NCI-H1436 treated with DMSO at 0.1 percent for 48 hours (cell line): ENCODE data around the gene EXOC4.
"Not testable (repeated sequence)": the region's sequence is repeated elsewhere in the genome, so short reads cannot be mapped to it uniquely, and the experiment has no call there.

Experiments
- DNase-seq: peaks from one replicate; lab custom pipeline; 2025; lab: John Stamatoyannopoulos, UW

EXOC4 gene

DNA sequence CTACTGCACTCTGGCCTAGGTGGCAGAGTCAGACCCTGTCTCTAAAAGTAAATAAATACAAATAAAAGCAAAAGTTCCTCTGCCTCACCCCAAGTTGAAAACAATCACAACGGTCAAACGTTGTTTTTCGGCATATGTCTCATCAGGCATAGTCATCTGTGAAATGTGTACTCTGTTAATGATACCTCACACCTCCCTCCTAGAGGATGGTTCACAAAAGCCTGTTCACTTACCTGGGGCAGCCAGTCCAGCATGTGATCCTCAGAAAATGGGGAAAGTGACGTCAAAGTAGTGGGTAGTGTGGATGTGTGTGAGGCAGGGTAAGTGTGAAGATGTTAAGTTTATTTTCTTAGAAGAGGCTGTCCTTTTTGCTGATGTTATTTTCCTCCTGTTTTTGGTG lies 620.3 kb downstream of the EXOC4 start:
- no peak for DNase-seq

DNA sequence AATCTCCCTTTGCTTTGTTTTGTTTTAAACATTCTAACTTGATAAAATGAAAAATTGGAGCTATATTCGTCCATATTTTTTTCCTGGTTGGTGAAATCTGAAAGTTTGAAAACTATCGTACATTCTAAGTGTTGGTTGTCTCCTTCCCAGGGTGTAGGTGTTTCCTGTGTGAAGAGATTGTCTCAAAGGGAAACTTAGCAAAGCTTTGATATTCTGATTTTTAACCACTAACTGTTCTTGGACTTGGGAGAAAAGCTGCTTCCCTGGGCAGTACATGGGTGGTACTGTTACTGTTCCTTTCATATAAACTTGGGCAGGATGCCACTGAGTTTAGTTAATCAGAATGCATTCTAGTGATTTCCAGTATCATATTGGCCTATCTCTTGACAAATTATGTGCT lies 620.8 kb downstream of the EXOC4 start:
- DNase-seq, result no peak

DNA sequence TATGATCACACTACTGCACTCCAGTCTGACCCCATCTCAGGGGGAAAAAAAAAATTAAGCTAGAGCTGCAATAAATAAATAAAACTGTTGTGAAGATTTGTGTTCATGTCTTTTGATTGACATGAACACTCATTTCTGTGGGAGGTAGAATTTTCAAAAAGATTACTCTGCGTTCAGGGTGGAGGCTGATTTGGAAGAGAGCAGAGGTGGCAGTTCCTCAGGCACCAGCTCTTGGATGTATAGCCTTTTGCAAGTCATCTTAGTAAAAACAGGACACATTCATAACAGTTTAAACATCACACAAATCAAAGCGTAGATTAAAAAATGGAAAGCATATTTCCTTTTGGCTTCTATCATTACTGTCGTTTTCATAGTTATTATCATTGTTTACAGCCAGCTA lies 630.7 kb downstream of the EXOC4 start:
- no peak for DNase-seq

DNA sequence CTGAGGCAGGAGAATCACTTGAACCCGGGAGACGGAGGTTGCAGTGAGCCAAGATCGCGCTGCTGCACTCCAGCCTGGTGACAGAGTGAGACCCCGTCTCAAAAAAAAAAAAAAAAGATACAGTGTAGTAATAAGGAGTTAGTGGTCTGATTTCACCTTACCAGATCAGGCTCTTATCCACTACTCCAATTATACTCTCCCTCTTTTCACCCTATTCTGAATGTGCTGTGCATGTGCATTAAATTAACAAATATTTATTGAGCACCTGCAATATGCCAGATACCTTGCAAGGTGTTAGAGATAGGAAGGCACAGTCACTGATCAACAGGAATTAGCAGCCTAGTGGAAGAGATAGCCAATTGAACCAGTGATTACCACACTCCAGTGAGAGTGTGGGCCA lies 632.3 kb downstream of the EXOC4 start:
- DNase-seq, result no peak

DNA sequence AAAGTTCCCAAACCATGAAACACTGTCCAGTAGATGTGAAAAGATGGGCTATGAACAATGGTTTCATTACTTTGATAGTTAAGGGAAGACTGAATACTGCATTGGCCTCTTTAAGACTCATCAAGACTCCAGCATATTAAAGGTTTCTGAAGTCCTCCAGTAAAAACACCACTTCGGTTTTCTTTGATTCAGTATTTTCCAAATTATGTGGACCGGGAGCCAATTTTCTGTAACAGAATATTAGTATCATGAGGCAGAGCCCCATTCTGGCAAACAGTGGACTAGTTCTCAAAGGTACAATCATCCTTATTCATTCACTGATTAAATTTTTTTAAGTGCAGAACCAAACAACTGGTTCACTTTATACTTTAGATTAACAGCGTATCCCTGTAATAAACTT lies 633.2 kb downstream of the EXOC4 start:
- DNase-seq, result no peak

DNA sequence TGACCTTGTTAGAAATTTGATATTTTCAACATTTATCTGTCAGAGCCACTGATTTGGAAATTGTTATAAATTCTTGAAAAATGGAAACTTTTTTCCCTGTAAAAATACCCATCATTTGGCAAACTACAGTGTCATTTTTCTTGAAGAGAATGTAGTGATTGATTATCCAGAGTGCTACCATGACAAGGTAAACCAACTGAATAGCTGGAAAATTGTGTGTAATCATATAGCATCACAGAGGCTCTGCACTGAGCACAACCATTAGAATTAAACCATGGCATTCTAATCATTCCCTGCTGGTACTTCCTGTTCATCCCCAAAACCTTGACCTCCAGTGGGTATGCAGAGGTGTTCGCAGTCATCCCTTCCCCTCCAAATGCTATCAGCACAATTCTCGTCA lies 633.9 kb downstream of the EXOC4 start:
- DNase-seq, result no peak

DNA sequence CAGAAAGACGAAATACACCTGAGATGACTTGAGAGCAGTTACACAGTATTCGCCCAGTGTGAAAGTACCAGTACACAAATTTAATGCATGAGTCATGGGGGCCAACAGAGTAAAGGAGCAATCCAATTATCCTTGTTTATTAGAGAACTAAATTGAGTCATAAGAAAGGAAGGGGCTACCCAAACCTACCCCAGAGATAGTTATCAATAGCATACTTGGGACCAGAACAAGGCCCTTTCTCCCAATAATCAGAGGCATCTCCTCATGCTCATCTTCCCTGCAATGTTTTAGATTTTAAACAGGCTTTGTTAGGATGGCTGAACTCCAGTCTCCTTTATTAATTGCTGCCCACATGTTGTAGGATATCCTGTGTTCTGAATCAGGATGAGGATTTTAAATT lies 634.6 kb downstream of the EXOC4 start:
- no peak for DNase-seq

DNA sequence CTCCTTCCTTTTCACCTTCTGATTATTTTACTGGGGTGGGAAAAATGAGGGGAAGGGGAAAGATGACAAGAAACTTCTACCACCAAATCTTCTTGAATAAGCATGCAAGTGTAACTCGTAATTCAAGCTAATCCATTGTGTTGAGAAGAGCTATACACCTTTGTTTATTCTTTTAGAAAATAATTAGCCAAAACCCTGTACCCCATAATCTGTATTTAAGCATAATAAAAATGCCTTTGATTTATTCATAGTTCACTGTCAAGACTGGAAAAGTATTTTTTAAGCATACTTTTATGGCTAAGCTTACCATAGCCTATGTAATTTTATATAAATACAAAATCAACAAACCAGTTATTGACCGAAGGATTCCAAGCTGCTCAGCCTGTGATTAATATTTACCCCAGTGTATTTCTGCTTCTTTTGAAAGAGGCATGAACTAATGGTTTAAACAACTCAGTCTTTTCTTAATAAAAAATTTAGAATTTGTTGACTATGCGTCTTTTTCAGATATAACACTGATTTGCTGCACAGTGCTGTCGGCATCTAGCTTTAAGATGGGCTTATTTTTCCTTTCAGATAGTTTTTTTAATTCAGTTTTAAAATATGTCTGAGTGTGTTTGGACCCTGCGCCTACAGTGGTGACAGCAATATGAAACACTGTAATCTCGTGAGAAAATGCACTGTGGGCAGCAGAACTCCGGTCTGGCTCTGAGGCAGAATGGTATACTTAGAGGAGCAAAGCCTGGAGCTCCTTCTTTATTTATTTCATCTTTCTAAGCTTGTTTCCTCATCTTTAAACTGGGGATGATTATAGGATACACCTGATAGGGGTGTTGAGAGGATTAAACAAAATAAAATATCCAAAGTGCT lies 635.4 kb downstream of the EXOC4 start:
- DNase-seq, result no peak

DNA sequence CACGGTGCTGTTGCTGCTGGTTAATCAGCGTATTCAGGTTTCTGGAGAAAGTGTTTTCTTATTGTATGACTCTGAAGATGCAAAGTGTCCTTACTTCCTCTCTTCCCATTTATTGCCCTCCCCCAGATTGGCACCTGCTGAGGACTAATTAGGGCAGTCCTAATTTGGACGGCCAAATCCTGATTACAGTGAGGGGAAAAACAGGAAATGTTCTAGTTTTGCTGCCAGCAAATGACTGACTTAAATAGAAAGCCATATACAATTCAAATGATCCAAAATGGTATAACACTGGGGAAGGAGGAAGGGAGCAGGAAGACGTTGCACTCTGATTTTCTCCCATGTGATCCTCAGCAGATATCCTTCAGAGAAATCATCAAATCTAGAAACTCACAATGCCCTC lies 651.9 kb downstream of the EXOC4 start:
- DNase-seq, result no peak

DNA sequence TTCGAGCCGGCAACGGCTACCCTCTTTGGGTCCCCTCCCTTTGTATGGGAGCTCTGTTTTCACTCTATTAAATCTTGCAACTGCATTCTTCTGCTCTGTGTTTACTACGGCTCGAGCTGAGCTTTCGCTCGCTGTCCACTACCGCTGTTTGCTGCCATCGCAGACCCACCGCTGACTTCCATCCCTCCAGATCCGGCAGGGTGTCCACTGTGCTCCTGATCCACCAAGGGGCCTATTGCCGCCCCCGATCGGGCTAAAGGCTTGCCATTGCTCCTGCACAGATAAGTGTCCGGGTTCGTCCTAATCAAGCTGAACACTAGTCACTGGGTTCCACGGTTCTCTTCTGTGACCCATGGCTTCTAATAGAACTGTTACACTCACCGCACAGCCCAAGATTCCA lies 653.7 kb downstream of the EXOC4 start:
- DNase-seq, result not testable (repeated sequence)

DNA sequence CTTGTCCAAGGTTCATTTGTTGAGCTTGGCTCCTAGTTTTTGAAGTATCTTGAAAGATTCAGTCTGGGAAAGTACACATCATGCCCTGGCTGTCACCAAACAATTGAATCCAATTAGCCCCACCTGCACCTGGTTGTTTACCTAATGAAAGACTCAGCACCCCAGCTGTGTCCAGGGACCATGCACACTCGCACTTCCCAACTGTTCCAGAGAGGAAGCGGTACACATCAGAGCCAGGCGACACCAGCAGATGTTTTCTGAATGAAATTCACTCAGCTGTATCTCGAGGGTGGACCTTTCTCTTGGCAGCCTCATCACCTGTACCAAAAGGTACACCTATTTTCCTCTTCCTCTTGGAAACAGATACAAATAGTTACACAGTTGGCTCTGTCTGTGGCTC lies 657.9 kb downstream of the EXOC4 start:
- DNase-seq, result no peak

DNA sequence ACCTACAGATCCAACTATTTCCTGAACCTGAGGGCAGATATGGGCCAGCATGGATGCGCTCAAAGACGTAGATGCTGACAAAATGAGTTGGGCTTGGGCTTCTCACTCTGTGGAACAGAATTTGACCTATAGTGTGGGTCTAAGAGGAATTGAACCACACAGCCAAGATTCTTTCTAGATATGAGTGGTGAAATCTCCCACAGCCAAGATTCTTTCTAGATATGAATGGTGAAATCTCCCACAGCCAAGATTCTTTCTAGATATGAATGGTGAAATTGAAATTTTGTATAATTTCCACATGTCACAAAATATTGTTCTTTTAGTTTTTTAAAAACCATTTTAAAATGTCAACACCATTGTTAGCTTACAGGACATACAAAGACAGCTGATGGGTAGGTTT lies 658.8 kb downstream of the EXOC4 start:
- no peak for DNase-seq

DNA sequence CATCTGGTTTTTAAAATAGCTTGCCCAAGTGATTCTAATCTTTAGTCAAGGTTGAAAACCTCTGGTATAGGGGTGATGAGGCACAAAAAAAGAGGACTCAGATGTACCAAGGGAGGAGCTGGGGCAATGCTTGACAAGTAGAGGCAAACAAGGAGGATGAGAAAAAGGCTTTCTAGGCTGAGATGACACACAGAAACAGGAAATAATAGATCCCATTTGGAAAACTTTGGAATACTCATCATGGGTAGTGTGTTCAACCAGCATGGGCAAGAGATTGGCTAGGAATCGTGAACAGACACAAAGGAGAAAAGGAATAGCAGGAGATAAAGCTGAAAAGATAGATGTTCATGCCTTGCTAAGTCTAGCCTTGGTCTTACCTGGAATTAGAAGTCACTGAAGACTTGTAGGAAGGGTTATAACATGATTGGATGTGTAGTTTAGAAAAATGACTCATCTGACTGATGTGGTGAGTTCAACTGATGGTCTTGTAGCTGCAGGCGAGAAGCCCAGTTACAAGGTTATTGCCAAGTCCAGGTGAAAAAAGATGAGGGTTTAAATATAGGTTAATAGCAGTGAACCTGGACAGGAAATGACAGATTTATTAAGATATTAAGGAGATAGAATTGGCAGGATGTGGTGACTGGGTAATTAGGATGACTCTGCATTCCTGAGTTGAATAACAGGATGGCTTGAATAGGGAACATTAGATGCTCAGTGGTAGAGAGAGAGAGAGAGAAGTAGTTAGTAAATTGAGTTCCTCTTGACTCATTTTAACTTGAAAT lies 660.2 kb downstream of the EXOC4 start:
- no peak for DNase-seq

DNA sequence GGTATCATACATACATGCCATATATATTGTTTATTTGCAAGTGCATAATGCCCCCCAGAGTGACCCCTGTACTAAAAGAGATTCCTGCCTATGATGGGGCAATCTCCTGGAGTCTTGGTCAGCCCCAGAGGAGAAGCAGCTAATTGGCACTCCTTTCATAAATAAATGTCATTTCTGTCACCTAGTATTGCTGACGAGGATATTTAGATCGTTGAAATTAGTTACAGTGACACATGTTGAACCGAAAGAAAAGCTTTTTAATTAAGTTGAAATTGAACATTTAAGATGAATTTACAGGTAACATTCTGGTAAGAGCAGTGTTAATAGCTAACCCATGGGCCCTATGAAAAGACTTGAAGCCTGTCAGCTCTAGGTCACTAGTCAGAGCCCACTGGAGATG lies 663.7 kb downstream of the EXOC4 start:
- no peak for DNase-seq

DNA sequence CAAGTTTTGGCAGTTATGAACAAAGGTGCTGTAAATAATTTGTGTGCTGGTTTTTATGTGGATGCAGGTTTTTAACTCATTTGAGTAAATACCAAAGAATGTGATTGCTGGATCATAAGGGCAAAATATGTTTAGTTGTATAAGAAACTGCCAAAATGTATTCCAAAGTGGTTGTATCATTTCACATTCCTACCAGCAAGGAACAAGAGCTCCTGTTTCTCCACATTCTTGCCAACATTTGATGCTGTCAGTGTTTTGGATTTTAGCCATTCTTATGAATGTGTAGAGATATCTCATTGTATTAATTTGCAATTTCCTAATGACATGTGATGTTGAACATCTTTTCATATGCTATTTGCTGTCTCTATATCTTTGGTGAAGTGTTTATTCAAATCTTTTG lies 666.9 kb downstream of the EXOC4 start:
- DNase-seq, result no peak

DNA sequence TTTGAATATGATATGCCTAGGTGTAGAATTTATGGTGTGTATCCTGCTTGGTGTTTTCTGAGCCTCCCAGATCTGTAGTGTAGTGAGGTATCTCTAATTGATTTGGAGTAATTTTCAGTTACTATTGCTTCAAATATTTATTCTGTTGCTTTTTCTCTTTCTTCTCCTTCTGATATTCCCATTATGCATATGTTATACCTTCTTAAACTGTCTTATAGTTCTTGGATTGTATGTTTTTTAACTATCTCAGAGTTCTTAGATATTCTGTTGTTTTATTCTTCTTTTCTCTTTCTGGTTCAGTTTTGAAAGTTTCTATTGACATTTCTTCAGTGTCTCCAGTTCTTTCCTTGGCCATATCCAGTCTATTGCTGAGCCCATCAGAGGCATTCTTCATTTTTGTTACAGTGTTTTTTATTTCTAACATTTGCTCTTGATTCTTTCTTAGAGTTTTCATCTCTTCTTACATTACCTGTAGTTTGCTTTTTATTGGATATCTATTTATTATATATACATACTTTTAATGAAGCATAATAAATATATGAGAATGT lies 668.8 kb downstream of the EXOC4 start:
- no peak for DNase-seq

DNA sequence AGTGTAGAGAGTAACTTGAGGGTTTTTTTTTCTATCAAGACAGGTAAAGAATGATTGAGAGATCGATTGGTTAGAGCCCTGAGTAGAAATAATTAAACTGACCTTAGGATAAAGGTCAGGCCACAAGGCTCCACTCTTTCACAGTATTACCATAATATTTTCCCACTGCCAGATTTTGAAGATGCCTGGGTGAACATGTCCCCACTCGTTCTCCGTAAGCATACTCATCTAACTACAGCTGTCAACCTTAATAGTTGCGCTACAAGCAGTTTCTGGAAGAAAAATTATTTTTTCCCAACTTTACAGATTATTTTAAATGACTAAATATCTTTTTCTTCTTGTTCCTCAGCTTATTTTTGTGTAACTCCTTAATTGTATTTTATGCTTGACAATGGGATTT lies 671.1 kb downstream of the EXOC4 start:
- DNase-seq, result no peak

DNA sequence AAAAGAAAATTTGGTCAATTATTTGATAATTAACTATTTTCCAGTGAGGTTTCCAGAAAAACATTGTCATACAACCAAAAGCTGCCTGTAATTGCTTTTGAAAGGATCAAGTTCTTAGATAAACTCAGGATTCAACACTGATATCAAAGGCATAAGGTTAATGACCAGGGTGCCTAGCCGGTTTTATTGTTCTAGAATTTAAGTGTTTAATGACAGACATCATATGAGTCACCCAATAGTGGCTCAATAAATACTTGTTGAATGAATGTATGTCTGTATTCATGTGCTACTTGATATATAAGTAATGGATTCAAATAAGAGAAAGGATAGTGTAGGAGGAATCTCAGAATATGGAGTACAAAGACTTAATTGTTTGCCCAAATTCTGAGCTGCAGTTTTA lies 678.2 kb downstream of the EXOC4 start:
- DNase-seq, result no peak

DNA sequence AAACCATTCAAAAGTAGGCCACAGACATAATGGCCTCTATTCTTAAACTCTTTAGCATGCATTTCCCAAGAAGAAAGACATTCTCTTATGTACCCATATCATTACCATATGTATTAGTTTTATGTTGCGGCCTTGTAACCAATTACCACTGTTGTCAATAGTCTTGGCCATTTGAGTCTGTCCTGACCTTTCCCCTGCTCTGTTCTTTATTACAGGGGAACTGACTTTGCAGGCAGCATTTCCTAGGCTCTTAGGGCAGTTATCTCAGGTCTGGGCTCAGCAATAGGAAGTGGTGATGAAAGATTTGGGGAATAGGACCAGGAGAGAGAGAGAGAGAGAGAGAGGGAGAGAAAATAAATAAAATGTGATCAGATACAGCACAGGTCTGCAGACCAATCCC lies 679.7 kb downstream of the EXOC4 start:
- DNase-seq, result no peak

DNA sequence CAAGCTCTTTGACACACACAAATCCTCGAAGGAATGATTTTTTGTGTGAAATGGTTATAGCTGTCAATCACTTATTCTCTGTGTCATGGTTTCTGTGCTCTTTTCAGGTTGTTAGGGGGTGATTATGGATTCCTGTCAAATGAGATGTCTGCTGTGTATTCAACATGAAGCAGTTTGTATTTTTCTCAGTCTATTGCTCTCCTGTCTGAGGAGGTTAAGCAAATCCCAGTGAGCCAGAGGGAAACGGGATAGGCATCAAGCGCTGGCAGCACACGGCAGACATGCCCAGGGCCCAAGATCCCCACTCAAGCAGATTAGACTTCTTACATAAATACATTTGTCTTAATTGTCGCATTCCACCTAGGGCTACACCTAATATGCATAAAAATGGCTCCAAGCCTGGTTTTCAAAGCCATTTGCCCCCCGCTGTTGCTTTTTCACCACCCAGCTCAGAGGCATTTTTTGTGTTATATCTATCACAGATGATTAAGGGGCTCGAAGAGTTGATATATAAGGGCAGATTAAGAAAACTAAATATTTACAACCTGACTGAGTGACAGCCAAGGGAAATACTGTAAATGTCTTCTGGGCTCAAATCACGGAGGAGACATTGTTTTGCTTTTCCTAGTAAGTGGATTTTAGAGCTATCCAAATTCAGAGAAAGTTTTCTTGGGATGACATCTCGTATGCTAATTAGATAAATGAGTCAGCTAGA lies 681.5 kb downstream of the EXOC4 start:
- DNase-seq, result no peak

DNA sequence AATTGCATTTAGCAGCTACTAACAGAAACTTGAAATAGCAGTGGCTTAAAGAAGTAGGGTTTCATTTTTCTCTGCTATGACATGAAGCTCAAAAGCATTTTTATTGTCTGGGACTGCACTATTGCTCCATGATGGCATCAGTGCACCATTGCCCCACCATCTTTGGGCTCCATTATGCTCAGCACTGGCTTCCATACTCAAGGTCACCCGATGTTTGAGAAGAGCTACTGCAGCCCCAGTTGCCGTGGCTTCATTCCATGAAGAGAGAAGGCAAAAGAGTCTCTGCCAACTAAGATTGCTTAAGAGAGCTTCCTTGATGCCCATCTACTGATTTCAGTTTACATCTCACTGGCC lies 682.1 kb downstream of the EXOC4 start:
- no peak for DNase-seq

DNA sequence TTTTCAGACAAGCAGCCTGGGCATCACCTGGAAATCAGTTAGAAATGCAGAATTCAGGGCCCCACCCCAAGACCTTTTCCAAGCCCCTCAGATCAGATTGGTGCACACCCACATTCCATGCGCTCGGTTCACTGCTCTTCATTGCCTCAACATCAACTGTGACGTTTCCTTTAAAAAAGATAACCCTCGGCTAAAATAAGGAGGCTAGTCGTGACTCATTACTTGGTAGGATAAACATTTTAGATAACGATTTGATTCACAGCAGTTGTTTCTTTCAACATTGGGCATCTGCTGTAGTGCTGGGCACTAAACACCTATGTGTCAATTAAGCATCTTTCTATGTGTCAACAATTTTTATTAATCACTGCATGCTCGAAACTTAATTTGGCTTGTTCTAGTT lies 683.2 kb downstream of the EXOC4 start:
- no peak for DNase-seq

DNA sequence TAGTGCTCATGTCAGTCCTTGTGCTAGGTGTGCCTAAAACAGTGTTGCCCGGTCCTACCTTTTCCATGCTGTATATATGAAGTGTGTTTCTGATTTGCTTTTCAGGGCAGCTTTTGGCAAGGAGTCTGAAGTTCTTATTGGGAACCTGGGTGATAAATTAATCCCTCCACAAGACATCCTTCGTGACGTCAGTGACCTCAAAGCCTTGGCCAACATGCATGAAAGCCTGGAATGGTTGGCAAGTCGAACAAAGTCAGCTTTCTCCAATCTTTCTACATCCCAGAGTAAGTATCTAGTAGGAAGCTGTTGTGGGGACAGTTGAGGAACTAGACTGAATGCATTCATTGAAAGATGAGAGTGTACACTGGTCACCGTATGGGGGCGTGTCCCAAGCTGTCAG lies 684.9 kb downstream of the EXOC4 start:
- DNase-seq, result no peak
